GM12878 (cell line): ENCODE data around the gene COL5A1. TPM values are rescaled to one million over a fixed set of nuclear protein-coding genes. Genes with fewer than 3 reads are reported as not detected.

ENCODE experiments used
- ATAC-seq: fragments of 200-7000 bp; cut with Tn5 transposase; 3 replicates; pipeline ENCODE4 v1.9.1; 2020; ENCODE audit warnings: mild to moderate bottlenecking, moderate library complexity
- BruUV-seq: library from RNA; stranded (reverse); fragments of 400-500 nt; replicated peaks from 2 replicates; lab custom pipeline; 2021; lab: Mats Ljungman, UMichigan
- CTCF ChIA-PET: fragments of 300-600 bp; sonication (Branson Sonifier 250); formaldehyde crosslinking; extraction: SDS; loops from one replicate; lab custom pipeline; 2021; ENCODE audit warnings: inconsistent platforms; lab: Yijun Ruan, JAX
- POLR2A ChIA-PET: fragments of 350-600 bp; formaldehyde crosslinking; extraction: SDS; loops from one replicate; lab custom pipeline; 2021; ENCODE audit warnings: inconsistent platforms; lab: Charles Lee
- RAD21 ChIA-PET: fragments of 300-600 bp; sonication (Branson Sonifier 250); formaldehyde crosslinking; loops from one replicate; lab custom pipeline; 2023; ENCODE audit warnings: antibody characterized with exemption; ENCODE audit not compliant: unreplicated experiment; lab: Charles Lee
- SMC1A ChIA-PET: fragments of 300-600 bp; sonication (Branson Sonifier 250); formaldehyde crosslinking; loops from one replicate; lab custom pipeline; 2023; ENCODE audit not compliant: unreplicated experiment, uncharacterized antibody; lab: Charles Lee
- DNase-seq: peaks from one replicate; pipeline ENCODE4 v3.0.0-alpha.2; 2011; ENCODE audit warnings: low read depth, low spot score
- FAIRE-seq: peaks from 3 replicates; lab custom pipeline; 2011; peaks lifted over from hg19 to GRCh38; lab: Jason Lieb, UNC
- H2AFZ ChIP-seq: 2 replicates; pipeline ENCODE4 v1.6.0; 2011; ENCODE audit warnings: low read depth, low read length, control low read depth; ENCODE audit not compliant: control insufficient read depth
- H3K27ac ChIP-seq: 2 replicates; pipeline ENCODE4 v1.5.1; 2011; ENCODE audit warnings: control low read depth; ENCODE audit not compliant: control insufficient read depth, insufficient read depth
- H3K27me3 ChIP-seq, 2 experiments: replicated peaks in 1 of 2; 2 replicates each; pipeline versions ENCODE4 v1.6.0 to v1.6.1; 2011; ENCODE audit warnings: low read length in 1 of 2; ENCODE audit not compliant: control insufficient read depth in 2 of 2, insufficient read depth in 2 of 2
- H3K36me3 ChIP-seq, 2 experiments: 2 replicates each; pipeline ENCODE4 v1.5.1; 2011; ENCODE audit warnings: low read length in 1 of 2; ENCODE audit not compliant: control insufficient read depth in 2 of 2, insufficient read depth in 2 of 2
- H3K4me1 ChIP-seq: 2 replicates; pipeline ENCODE4 v1.6.1; 2011; ENCODE audit warnings: mild to moderate bottlenecking, low read length, moderate library complexity, mixed read lengths; ENCODE audit not compliant: control insufficient read depth, insufficient read depth
- H3K4me2 ChIP-seq: 2 replicates; pipeline ENCODE4 v1.6.0; 2011; ENCODE audit warnings: control low read depth; ENCODE audit not compliant: control insufficient read depth, insufficient read depth
- H3K4me3 ChIP-seq: fragments of 200-600 bp; sonication (generic); 2 replicates; pipeline ENCODE4 v1.5.1; 2016
- H3K79me2 ChIP-seq: 2 replicates; pipeline ENCODE4 v1.6.0; 2011; ENCODE audit warnings: low read length; ENCODE audit not compliant: control insufficient read depth, insufficient read depth
- H3K9ac ChIP-seq: 2 replicates; pipeline ENCODE4 v1.8.0; 2011; ENCODE audit warnings: low read length, control low read depth, mixed read lengths; ENCODE audit not compliant: control insufficient read depth, insufficient read depth
- H3K9me3 ChIP-seq: replicated peaks from 3 replicates; pipeline ENCODE4 v1.5.1; 2011; ENCODE audit warnings: mild to moderate bottlenecking, low read length; ENCODE audit not compliant: control insufficient read depth, insufficient read depth
- H4K20me1 ChIP-seq: 2 replicates; pipeline ENCODE4 v1.6.0; 2011; ENCODE audit not compliant: control insufficient read depth, insufficient read depth
- ASH2L ChIP-seq: fragments of 300-600, 200-600 bp; sonication (generic); IDR thresholded peaks from 2 replicates; pipeline ENCODE4 v1.6.1; 2017; ENCODE audit warnings: low read depth, mild to moderate bottlenecking, borderline replicate concordance
- CBFB ChIP-seq: IDR thresholded peaks from 2 replicates; pipeline ENCODE4 v1.6.1; 2016; ENCODE audit warnings: antibody characterized with exemption, low read depth
- IKZF1 ChIP-seq: fragments of 450-650 bp; conservative IDR thresholded peaks from 2 replicates; pipeline ENCODE4 v1.6.1; 2017; ENCODE audit warnings: antibody characterized with exemption, mild to moderate bottlenecking
- NFXL1 ChIP-seq: fragments of 450-650 bp; IDR thresholded peaks from 2 replicates; pipeline ENCODE4 v1.6.1; 2017; ENCODE audit warnings: antibody characterized with exemption, mild to moderate bottlenecking, borderline replicate concordance
- NR2F1 ChIP-seq: fragments of 450-650 bp; conservative IDR thresholded peaks from 2 replicates; pipeline ENCODE4 v1.6.1; 2017; ENCODE audit warnings: mild to moderate bottlenecking
- RAD21 ChIP-seq: IDR thresholded peaks from 2 replicates; pipeline ENCODE4 v1.6.1; 2011; ENCODE audit warnings: mild to moderate bottlenecking, low read depth, low read length, moderate library complexity; ENCODE audit not compliant: insufficient read depth
- SIN3A ChIP-seq: IDR thresholded peaks from 2 replicates; pipeline ENCODE4 v1.6.1; 2012; ENCODE audit warnings: low read depth, low read length, improper control_type of control experiment
- SIX5 ChIP-seq: IDR thresholded peaks from 2 replicates; pipeline ENCODE4 v1.6.1; 2011; ENCODE audit warnings: mild to moderate bottlenecking, low read depth, low read length, moderate library complexity; ENCODE audit not compliant: severe bottlenecking
- USF1 ChIP-seq: IDR thresholded peaks from 2 replicates; pipeline ENCODE4 v1.6.1; 2011; ENCODE audit warnings: borderline replicate concordance, low read depth, mild to moderate bottlenecking, moderate library complexity, mixed read lengths, low read length; ENCODE audit not compliant: insufficient read depth; ENCODE audit errors: extremely low read length
- ZBTB4 ChIP-seq: fragments of 450-650 bp; formaldehyde crosslinking; IDR thresholded peaks from 2 replicates; pipeline ENCODE4 v1.4.0; 2022; ENCODE audit warnings: mild to moderate bottlenecking, moderate library complexity
- ZBTB40 ChIP-seq: fragments of 450-650 bp; IDR thresholded peaks from 2 replicates; pipeline ENCODE4 v1.6.1; 2016; ENCODE audit warnings: mild to moderate bottlenecking, moderate library complexity, borderline replicate concordance
- WGBS: methylation state at CpG from one replicate; pipeline ENCODE4 v1.1.6; 2016; ENCODE audit warnings: low lambda C conversion rate; ENCODE audit not compliant: insufficient replicate concordance, insufficient coverage; ENCODE audit errors: missing lambda C conversion rate; 5-methylcytosine and 5-hydroxymethylcytosine counted together
- in situ Hi-C: fragments of 300-500 bp; cut with MboI; formaldehyde crosslinking; loops from 9 replicates; pipeline ENCODE4 v1.14.3; 2018; ENCODE audit warnings: mixed read lengths
- intact Hi-C: fragments of 100-400 bp; cut with micrococcal nuclease; formaldehyde crosslinking; loops from one replicate; pipeline ENCODE4 v1.14.2; 2022; ENCODE audit not compliant: unreplicated experiment
- polyA plus RNA-seq, 11 experiments: library from polyadenylated mRNA; depleted of rRNA in 4 of 11; unstranded in 6 of 11; stranded (reverse) in 5 of 11; fragments of >200 nt; fragmentation: Nextera tagmentation in 4 of 11; fragmentation: Illumina TruSeq in 1 of 11; extraction: Ambion mirVana in 4 of 11; extraction: Trizol in 1 of 11; gene quantifications; 1 replicate in 1 of 11; 2 replicates in 10 of 11; pipeline versions ENCODE4 v1.2.1 to v1.2.3, GENCODE V29; 2011 to 2016; ENCODE audit warnings: inconsistent platforms in 2 of 11, missing spikeins in 2 of 11, low read depth in 1 of 11
- total RNA-seq, 4 experiments: library from RNA; depleted of rRNA in 3 of 4; stranded (reverse); fragments of >200 nt in 3 of 4; fragmentation: Illumina TruSeq in 1 of 4; extraction: Trizol in 1 of 4; gene quantifications; 2 replicates each; pipeline versions ENCODE4 v1.2.1 to v1.2.3, GENCODE V29; 2013 to 2021
- TF ChIP-seq, protein P1 (sequence below): IDR thresholded peaks from 2 replicates; pipeline ENCODE4 v1.6.1; 2011; ENCODE audit warnings: low read depth, low read length, improper control_type of control experiment, borderline replicate concordance

COL5A1 gene
- total and polyA plus RNA-seq, 10 of the 15 experiments (the other 5 are each of a cell fraction or from before 2014, with no cell fraction given): under 0.01 to 0.15 (median 0.13) TPM; not detected in 4

GRCh38 chr9:134694368-134694665 lies 52.7 kb downstream of the COL5A1 start:
- ChIA-PET CTCF (no interaction called here), POLR2A (no interaction called here), SMC1A (no interaction called here), RAD21 (no interaction called here)
- BruUV-seq: no TSS peak
- Histone ChIP-seq H3K36me3 (no peaks in the 10 kb centered on the region), H3K27me3 (peaks cover 0 to 2% of the 10 kb centered on the region in 2 experiments; a peak in 2 of 4 replicates), H2AFZ (no peak overlapping the region), H3K4me2 (no peak overlapping the region), H3K9ac (no peak overlapping the region), H3K79me2 (no peaks in the 10 kb centered on the region), H3K27ac (no peak overlapping the region), H3K4me1 (no peaks in the 10 kb centered on the region), H3K4me3 (no peak overlapping the region), H4K20me1 (no peaks in the 10 kb centered on the region), H3K9me3 (no peaks in the 10 kb centered on the region)
- intact Hi-C loops (no loop called here), in situ Hi-C loops (loop anchor here (10.0 kb wide), 1 partner anchor 650 kb away; no protein-coding TSS in a partner anchor)
- no peak for TF ChIP-seq IKZF1
- TF ChIP-seq, protein P1, sequence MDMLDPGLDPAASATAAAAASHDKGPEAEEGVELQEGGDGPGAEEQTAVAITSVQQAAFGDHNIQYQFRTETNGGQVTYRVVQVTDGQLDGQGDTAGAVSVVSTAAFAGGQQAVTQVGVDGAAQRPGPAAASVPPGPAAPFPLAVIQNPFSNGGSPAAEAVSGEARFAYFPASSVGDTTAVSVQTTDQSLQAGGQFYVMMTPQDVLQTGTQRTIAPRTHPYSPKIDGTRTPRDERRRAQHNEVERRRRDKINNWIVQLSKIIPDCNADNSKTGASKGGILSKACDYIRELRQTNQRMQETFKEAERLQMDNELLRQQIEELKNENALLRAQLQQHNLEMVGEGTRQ: no peak
- no peak for TF ChIP-seq SIN3A
- no peak for TF ChIP-seq ZBTB4 (CRISPR knock-in tag)
- no peak for TF ChIP-seq CBFB
- TF ChIP-seq SIX5: no peak
- no peak for TF ChIP-seq RAD21
- no peak for TF ChIP-seq ASH2L
- TF ChIP-seq NFXL1: no peak
- TF ChIP-seq USF1: no peak
- no peak for TF ChIP-seq NR2F1
- TF ChIP-seq ZBTB40: no peak
- FAIRE-seq (no peak), DNase-seq (no peak), ATAC-seq (no peak)
- 18% methylated on average over 6 of the region's 6 CpGs for WGBS
